Middle frontal gyrus (tissue), 1 donor: Measurements from ENCODE around the gene PARP3.
A peak's percentile ranks its signal among the peaks of the same experiment; 100 is the strongest.

Source experiments
- DNase-seq: peaks from one replicate; pipeline ENCODE4 v3.0.0-alpha.2; 2015; ENCODE audit warnings: low spot score; ENCODE audit errors: extremely low spot score

Gene PARP3

DNA sequence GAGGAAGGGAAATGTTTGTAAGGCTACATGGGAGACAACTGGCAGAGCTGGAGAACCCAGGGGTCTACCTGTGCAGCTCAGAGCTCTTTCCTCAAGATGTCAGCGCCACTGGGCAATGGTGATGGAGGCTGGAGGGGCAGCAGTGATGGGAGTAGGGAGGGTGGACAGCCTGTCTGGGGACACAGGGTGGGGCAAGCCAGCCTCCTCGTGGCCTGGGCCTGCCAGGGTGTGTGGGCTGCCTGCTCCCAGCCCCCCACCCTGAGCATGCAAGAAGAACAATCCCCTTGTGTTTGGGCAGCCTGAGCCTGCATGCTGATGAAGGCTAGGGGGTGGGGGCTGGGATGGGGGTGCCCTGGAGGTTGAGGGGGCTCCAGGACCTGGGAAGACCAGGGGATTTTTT is 23.9 kb downstream of the PARP3 start:
- DNase-seq = no peak

- no peak for DNase-seq
These were observed 24.3 kb downstream of the PARP3 start for GRCh38 chr3:51966486-51966885.

DNA sequence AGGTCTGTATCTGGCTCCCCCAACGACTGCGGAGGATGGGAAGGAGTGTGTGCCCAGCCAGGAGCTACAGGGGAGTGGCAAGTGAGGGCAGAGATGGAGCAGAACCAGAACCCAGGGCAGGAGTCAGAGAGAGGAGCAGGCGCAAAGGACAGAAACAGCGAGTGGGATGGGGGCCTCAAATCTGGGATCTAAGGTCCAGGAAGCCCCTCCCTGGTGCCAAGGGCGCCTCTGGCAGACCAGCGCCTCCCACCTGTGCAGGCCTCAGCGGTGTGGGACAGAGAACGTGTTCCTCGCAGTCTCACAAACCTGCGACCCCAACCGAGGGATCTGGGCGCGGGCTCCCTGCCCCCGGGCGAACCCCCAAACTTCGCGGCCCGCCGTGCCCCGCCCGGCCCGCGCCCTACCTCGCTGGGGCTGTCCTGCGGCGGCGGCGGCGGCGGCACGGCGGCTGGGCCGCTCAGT is 24.8 kb downstream of the PARP3 start:
- no peak for DNase-seq

- peak; percentile 66 for DNase-seq
These were observed 25.4 kb downstream of the PARP3 start, which contains the start of gene PCBP4 for GRCh38 chr3:51967384-51968169. Gene PCBP4 (minus strand): TSS chr3:51967454. CDS start chr3:51961240, 6,214 bp downstream.

DNA sequence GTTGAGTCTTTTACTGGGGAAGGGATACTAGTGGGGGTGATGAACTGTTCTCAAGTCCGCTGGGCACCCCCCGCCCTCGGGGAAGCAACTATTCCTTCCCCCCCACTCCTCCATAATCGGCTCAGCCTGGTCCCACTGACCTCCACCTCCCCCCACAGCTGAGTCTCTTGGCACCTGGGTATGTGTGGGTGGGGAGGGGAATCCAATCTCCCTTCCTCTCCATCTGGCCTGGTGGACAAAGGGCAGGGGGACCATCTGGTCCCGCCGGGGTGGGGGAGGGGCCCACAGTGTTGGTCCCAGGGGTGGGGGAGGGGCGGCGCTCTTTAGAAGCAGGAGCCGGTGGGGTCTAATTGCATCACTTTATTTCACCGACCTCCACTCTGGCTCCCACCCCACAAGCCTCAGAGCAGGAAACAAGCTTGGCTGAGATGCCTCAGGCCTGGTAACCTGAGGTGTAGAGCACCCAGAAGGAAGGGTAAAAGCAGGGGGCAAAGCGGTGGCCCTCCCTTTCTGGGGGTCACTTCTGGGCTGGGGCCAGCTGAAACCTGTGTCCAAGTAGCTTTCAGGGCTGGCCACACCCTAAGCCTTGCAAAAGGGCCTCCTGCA is 26.1 kb downstream of the PARP3 start:
- DNase-seq = no peak

- DNase-seq = no peak
These were observed 26.9 kb downstream of the PARP3 start for GRCh38 chr3:51968883-51969678.

- DNase-seq = no peak
These were observed 27.7 kb downstream of the PARP3 start for GRCh38 chr3:51969841-51970240.

DNA sequence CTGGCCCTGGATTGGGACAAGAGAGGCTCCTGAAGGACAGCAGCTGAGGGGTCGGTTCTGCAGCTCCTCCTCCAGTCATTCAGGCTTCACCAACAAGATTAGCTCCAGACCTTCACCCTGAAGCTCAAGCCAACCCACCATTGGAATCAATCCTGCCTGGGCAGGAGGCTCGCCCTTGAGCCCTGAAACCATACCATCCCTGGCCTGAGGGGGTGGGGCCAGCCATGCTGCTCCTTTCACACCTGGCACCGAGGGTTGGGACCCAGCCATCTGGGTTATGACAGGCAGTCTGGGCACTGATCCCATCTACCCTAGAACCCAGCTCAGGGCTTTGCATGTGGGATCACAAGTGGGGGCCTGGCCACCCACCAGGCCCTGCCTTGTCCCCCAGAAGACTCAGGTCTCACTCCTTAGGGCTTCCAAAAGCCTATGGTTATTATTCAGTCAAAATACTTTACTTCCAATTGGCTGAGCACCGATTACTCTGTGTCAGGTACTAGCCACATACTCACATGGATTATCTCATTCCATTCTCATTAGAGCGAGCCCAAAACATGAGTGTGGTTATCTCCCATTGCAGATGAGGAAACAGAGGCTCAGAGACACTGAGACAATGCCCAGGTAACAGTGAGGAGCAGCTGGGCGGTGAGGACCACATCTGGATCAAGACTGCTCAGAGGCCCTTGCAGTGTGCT is 28.6 kb downstream of the PARP3 start:
- DNase-seq = no peak

GRCh38 chr3:51971350-51971749 is 29.2 kb downstream of the PARP3 start:
- DNase-seq = no peak

GRCh38 chr3:51974277-51974962 is 32.3 kb downstream of the PARP3 start:
- no peak for DNase-seq

GRCh38 chr3:51974963-51975851 is 33.0 kb downstream of the PARP3 start, which contains the start of gene ABHD14A:
Gene ABHD14A (plus strand): TSS chr3:51975064. CDS start chr3:51975136, 72 bp downstream.
- DNase-seq = peak; percentile 54

- peak; percentile 82 for DNase-seq
These were observed 33.8 kb downstream of the PARP3 start for GRCh38 chr3:51975852-51976549.

- no peak for DNase-seq
These were observed 35.4 kb downstream of the PARP3 start for GRCh38 chr3:51977446-51978142.

DNA sequence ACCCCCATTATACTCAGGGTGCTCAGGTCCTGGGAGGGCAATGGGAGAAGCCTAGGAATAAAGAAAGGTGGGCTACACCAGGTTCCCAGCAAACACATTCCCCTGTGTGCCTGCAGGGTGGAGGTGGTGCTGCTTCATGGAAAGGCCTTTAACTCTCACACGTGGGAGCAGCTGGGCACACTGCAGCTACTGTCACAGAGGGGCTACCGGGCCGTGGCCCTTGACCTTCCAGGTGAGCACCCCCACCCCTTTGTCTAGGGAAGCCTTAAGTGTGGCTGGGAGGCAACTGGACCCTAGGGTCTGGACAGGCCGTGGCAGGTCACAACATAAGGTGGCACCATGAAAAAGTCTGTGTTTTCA is 36.0 kb downstream of the PARP3 start:
- DNase-seq = no peak

- DNase-seq = no peak
These were observed 38.1 kb downstream of the PARP3 start for GRCh38 chr3:51980253-51980652.

GRCh38 chr3:51982352-51982837 is 40.2 kb downstream of the PARP3 start:
- DNase-seq = no peak

DNA sequence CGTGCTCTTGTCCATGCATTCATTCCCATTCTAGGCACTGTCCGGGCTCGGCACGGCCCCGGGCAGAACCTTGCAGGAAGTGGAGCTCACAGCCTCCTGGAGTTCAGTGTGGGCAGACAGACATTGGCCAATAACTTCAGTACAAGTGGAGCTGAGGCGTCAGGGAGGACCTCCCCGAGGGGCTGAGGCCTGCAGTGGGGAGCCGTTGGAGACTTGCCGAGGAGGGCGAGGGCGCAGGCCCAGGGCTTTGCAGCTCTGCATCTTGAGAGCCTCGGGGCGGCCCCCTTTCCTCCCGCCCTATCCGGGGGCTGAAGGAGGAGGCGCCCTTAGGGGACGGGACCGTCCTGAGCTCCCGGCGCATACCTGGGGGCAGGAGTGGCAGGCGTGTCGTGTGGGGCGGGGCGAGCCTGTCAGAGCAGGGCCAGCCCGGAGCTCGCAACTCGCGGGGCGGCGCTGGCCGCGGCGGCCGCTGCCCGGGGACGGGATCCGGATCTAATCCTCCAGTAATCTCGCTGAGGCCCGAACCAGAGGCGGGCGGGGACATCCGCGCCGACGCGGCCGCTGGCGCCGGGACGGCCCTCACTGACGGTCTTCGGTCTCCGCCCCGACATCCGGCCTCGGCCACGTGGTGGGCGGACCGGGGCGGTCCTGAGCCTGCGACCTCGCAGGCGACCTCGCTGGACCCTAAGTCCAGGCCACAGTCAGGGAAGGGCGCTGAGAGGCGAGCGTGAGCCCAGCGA is 40.8 kb downstream of the PARP3 start, which contains the start of gene ACY1:
TSS of gene ACY1 (plus strand) at position 698 of the 740 bp plus-strand sequence. CDS start 530 bp downstream, outside the sequence.
- peak; percentile 61 for DNase-seq
